ENCODE results near the gene SLC46A1.

Gene SLC46A1

GRCh38 chr17:28365487-28365886 is 40.5 kb downstream of the SLC46A1 start:
- no peak overlapping the region for H3K4me3 ChIP-seq (ENCODE audit: low read length)
- no peak for DNase-seq (ENCODE audit: low read depth, low spot score)

GRCh38 chr17:28364665-28365363 is 41.2 kb downstream of the SLC46A1 start, which contains the start of gene SEBOX:
Gene SEBOX, minus strand, starts transcription at chr17:28365199. Its CDS starts 48 bp downstream, at chr17:28365151.
- no peak within 1 kb of the TSS for H3K4me3 ChIP-seq (ENCODE audit: low read length)
- no peak for DNase-seq (ENCODE audit: low read depth, low spot score)

DNA sequence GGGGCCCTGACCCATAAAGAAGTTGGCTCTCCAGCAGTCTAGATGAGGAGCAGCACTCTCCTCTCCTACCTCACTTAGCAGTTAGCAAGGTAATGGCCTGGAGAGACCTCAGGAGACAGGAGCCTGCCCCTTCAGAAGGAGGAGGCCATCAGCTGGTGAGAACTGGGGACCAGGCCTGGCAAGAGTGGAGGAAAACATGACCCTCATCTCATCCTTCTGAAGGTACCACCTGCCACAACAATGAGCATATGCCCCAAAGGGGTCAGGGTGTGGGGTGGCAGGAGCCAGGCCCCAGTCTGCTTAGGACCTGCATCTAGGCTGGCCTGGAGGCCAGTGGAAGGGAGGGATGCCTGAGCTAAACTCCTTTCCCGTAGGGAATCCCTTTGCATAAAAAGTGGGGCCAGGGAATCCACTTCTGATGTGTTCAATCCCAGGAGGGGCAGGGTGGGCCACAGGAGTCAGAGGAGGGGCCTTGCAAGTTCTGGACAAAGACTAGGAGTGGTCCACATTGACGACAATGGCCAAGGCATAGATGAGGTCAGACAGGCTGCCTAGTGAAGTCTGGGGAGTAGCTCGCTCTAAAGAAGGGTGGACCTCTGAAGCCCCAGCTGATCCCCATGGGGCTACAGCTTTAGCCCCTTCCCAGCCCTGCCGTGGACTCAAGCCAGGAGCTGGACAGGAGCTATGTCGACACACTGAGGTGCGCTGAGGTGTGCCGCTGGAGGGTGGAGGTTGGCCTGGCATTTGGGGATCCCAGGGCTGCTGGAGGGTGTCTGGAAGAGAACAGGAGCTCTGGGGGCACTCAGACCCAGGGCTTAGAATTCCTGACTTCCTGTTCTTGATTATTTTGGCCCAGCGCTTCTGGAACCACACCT is 42.0 kb downstream of the SLC46A1 start:
- DNase-seq (ENCODE audit: low read depth, low spot score): no peak
- no peak overlapping the region for H3K4me3 ChIP-seq (ENCODE audit: low read length)

- DNase-seq (ENCODE audit: low read depth, low spot score): no peak
Observed at GRCh38 chr17:28363186-28363585, 42.8 kb downstream of the SLC46A1 start.

DNA sequence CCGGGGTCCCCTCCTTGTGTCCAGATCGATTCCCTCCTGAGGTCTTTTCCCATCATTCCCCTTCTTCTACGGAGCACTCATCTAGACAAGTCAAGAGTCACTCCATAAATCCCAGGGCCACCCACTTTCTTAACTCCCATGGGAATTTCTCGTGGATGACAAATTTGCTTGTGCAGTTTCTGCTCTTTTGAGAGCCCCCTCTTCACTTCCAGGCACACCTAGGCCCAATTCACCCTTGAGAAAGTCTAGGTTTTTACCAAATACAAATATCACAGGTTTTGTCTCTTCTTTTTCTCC is 48.2 kb downstream of the SLC46A1 start:
- H3K4me3 ChIP-seq (ENCODE audit: low read length): peak overlapping the region; percentile 84
- no peak for DNase-seq (ENCODE audit: low read depth, low spot score)

More at GRCh38 chr17:28363186-28363585, 42.8 kb downstream of the SLC46A1 start:
- H3K4me3 ChIP-seq (ENCODE audit: low read length): no peak overlapping the region

DNA sequence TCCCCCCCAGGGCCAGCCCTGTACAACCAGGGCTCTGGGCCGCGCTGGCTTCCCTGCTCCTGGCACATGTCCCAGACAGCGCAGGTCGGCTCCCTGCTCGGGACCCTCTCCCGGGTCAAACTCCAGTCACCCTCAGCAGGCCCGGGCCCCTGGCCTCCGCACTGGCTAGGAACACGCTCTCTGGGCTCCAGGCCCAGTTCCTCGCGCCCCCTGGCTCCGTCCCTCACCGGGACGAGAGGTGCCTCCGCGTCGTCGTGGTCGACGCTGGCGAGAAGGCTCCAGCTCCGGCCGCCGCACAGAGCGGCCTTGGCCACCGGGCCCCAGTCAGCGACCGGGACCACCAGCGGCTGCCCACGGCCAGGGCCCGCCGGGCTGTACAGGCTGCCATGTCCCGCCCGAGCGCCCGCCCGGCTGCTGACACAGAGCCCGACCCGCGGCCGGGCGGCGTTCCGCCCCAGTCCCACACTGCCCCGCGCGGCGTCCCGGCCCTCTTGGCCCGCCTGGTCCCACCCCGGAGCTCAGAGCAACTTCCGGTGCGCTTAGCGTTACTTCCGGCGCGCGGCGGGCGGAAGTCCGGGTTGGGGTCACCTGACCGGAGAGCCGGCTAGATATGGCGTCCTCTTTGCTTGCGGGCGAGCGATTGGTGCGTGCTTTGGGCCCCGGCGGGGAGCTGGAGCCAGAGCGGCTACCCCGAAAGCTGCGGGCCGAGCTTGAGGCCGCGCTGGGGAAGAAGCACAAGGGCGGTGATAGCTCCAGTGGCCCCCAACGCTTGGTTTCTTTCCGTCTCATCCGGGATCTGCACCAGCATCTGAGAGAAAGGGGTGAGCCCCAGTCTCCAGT is 48.7 kb downstream of the SLC46A1 start, which contains the start of gene POLDIP2:
TSS of gene POLDIP2 (minus strand) at position 467 of the 840 bp plus-strand sequence. CDS start at position 388, 79 bp downstream.
- H3K4me3 ChIP-seq (ENCODE audit: low read length): peak within 1 kb of the TSS; percentile 84
- DNase-seq (ENCODE audit: low read depth, low spot score): peak; percentile 87

DNA sequence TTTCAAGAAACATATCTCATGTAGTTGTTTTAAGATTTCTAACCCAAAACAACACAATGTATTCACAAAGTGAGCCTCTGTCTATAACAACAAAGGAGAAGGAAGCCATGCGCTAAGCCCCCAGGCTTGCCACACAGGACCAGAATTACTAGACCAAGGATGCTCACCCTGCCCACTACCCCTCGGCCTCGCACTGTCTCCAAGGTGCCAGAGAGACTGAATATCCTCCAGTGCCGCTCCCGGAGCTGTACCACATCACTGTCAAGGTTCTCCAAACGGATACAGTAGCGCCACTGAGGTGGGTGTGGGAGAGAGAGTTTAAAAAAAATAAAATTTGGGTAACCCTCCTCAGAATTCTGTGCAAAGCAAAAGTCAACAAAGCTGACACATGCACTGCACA is 55.7 kb downstream of the SLC46A1 start:
- no peak overlapping the region for H3K4me3 ChIP-seq (ENCODE audit: low read length)
- no peak for DNase-seq (ENCODE audit: low read depth, low spot score)

- H3K4me3 ChIP-seq (ENCODE audit: low read length): no peak overlapping the region
- DNase-seq (ENCODE audit: low read depth, low spot score): no peak
Observed at GRCh38 chr17:28348979-28349378, 57.0 kb downstream of the SLC46A1 start.

- DNase-seq (ENCODE audit: low read depth, low spot score): no peak
Observed at GRCh38 chr17:28347261-28347891, 58.6 kb downstream of the SLC46A1 start.

GRCh38 chr17:28346746-28347246 is 59.2 kb downstream of the SLC46A1 start:
- DNase-seq (ENCODE audit: low read depth, low spot score): no peak
- no peak overlapping the region for H3K4me3 ChIP-seq (ENCODE audit: low read length)

More at GRCh38 chr17:28347261-28347891, 58.6 kb downstream of the SLC46A1 start:
- no peak overlapping the region for H3K4me3 ChIP-seq (ENCODE audit: low read length)

- DNase-seq (ENCODE audit: low read depth, low spot score): no peak
- no peak overlapping the region for H3K4me3 ChIP-seq (ENCODE audit: low read length)
Observed at GRCh38 chr17:28346199-28346580, 59.8 kb downstream of the SLC46A1 start.

GRCh38 chr17:28345419-28346198 is 60.4 kb downstream of the SLC46A1 start:
- H3K4me3 ChIP-seq (ENCODE audit: low read length): no peak overlapping the region
- no peak for DNase-seq (ENCODE audit: low read depth, low spot score)

Measured in Jurkat, Clone E6-1 (cell line).